HepG2 (cell line): ENCODE data around the gene SLC43A1. TPM values are rescaled to one million over a fixed set of nuclear protein-coding genes. Genes with fewer than 3 reads are reported as not detected.

Source experiments
- AHR ChIP-seq: IDR thresholded peaks from 2 replicates; pipeline ENCODE4 v1.6.1; 2018; ENCODE audit warnings: missing genetic modification reagents, missing compliant biosample characterization
- ATF1 ChIP-seq: IDR thresholded peaks from 2 replicates; pipeline ENCODE4 v1.6.1; 2016; ENCODE audit warnings: mild to moderate bottlenecking, control low read depth
- ATM ChIP-seq: fragments of 450-650 bp; IDR thresholded peaks from 2 replicates; pipeline ENCODE4 v1.7.1; 2017; ENCODE audit warnings: mild to moderate bottlenecking, borderline replicate concordance
- CREM ChIP-seq, 2 experiments: sonication (generic) in 1 of 2; formaldehyde crosslinking in 1 of 2; IDR thresholded peaks; 2 replicates each; pipeline versions ENCODE4 v1.4.0 to v1.6.1; 2016 to 2020; ENCODE audit warnings: antibody characterized with exemption in 1 of 2, mild to moderate bottlenecking in 1 of 2, missing genetic modification reagents in 1 of 2
- ETV5 ChIP-seq: IDR thresholded peaks from 2 replicates; pipeline ENCODE4 v1.6.1; 2018; ENCODE audit warnings: missing biosample characterization, missing genetic modification reagents, inconsistent platforms, borderline replicate concordance
- KDM6A ChIP-seq: IDR thresholded peaks from 2 replicates; pipeline ENCODE4 v1.6.1; 2016; ENCODE audit warnings: low read depth
- NR2F1 ChIP-seq, 2 experiments: fragments of 450-650 bp in 1 of 2; formaldehyde crosslinking in 1 of 2; IDR thresholded peaks; 2 replicates each; pipeline versions ENCODE4 v1.5.0 to v1.6.1; 2016 to 2020; ENCODE audit warnings: mild to moderate bottlenecking in 1 of 2, missing compliant biosample characterization in 1 of 2, missing genetic modification reagents in 1 of 2, moderate library complexity in 1 of 2
- SMC3 ChIP-seq: IDR thresholded peaks from 2 replicates; pipeline ENCODE4 v1.6.1; 2011; ENCODE audit warnings: low read length, improper control_type of control experiment
- TBX2 ChIP-seq: sonication (generic); formaldehyde crosslinking; IDR thresholded peaks from 2 replicates; pipeline ENCODE4 v1.5.0; 2020; ENCODE audit warnings: missing genetic modification reagents, mild to moderate bottlenecking, borderline replicate concordance
- YEATS4 ChIP-seq: sonication (generic); formaldehyde crosslinking; IDR thresholded peaks from 2 replicates; pipeline ENCODE4 v1.4.0; 2020; ENCODE audit warnings: missing genetic modification reagents, borderline replicate concordance
- ZBTB3 ChIP-seq: sonication (generic); formaldehyde crosslinking; IDR thresholded peaks from 2 replicates; pipeline ENCODE4 v1.4.0; 2020; ENCODE audit warnings: low read depth, mild to moderate bottlenecking, moderate library complexity, missing genetic modification reagents, borderline replicate concordance
- ZNF792 ChIP-seq: IDR thresholded peaks from 2 replicates; pipeline ENCODE4 v1.6.1; 2016
- polyA plus RNA-seq, 8 experiments: library from polyadenylated mRNA; depleted of rRNA in 3 of 8; stranded (reverse) in 7 of 8; unstranded in 1 of 8; fragments of >200 nt; fragmentation: Illumina TruSeq in 4 of 8; extraction: Trizol in 4 of 8; gene quantifications; 2 replicates each; pipeline versions ENCODE4 v1.2.1 to v1.2.3, GENCODE V29; 2011 to 2016; ENCODE audit warnings: low read depth in 4 of 8, missing spikeins in 1 of 8, mixed read lengths in 1 of 8; ENCODE audit not compliant: insufficient read depth in 1 of 8
- total RNA-seq, 5 experiments: library from RNA; depleted of rRNA; stranded (reverse); fragments of >200 nt; fragmentation: Illumina TruSeq; extraction: Trizol; gene quantifications; 2 replicates each; pipeline ENCODE4 v1.2.3, GENCODE V29; 2016; ENCODE audit warnings: low read depth in 1 of 5
- TF ChIP-seq, protein P1 (sequence below): sonication (generic); formaldehyde crosslinking; IDR thresholded peaks from 2 replicates; pipeline ENCODE4 v1.4.0; 2020; ENCODE audit warnings: missing genetic modification reagents
- TF ChIP-seq, protein P2 (sequence below): sonication (generic); formaldehyde crosslinking; IDR thresholded peaks from 2 replicates; pipeline ENCODE4 v1.5.1; 2020; ENCODE audit warnings: missing genetic modification reagents, mild to moderate bottlenecking, borderline replicate concordance
- TF ChIP-seq, protein P3 (sequence below): sonication (generic); formaldehyde crosslinking; IDR thresholded peaks from 2 replicates; pipeline ENCODE4 v1.5.1; 2020; ENCODE audit warnings: missing genetic modification reagents, mild to moderate bottlenecking, borderline replicate concordance
- TF ChIP-seq, protein P4 (sequence below): sonication (generic); formaldehyde crosslinking; IDR thresholded peaks from 2 replicates; pipeline ENCODE4 v1.4.0; 2020; ENCODE audit warnings: missing genetic modification reagents

SLC43A1 gene
- total and polyA plus RNA-seq, 2 of the 13 experiments (the other 11 are each of a cell fraction or from before 2014, with no cell fraction given), result 72.3 to 87.6 TPM

DNA sequence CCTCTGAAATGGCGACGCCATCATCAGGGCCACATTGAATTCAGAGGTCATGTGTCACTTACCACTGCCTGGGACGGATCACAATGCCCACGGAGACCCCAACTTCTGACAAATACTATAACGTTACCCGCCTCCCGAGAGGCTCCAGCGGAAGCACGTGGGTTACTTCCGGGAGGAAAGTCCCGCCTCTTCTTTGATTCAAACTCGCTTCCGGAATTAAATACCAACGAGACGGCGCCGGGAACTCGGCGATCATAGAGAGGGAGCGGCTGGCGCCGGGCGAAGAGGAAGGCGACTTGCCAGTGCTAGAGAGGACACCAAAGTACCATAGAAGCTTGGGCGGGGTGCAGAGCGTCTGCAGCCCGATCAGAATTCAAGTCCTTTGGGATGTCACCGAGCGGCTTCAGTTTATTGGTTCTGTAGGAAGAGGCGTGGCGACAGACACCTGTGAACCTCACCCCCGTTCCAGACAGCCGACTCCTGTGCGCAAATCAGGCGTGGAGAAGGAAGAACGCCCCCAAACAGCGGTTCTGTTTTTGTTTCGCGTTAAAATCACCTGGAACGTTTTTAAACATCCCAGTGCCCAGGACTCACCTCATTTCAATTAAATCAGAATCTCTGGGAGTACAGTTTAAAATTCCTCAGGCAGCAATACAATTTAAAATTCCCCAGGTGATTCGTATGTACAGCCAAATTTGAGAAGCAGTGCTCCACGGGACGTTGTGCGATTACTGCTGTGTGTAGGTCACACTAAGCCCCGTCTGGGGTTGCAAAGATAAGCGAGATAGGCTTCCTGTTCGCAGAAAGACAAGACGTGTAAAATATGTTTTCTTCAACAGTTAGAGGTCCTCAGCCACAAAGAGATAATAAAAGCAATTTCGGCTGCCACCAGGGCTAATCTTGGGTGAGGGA lies 15.3 kb upstream of the SLC43A1 start, which contains the start of gene TIMM10 (continued):
- TF ChIP-seq, protein P1, sequence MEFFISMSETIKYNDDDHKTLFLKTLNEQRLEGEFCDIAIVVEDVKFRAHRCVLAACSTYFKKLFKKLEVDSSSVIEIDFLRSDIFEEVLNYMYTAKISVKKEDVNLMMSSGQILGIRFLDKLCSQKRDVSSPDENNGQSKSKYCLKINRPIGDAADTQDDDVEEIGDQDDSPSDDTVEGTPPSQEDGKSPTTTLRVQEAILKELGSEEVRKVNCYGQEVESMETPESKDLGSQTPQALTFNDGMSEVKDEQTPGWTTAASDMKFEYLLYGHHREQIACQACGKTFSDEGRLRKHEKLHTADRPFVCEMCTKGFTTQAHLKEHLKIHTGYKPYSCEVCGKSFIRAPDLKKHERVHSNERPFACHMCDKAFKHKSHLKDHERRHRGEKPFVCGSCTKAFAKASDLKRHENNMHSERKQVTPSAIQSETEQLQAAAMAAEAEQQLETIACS (CRISPR knock-in tag), result peak; percentile 49; the same call in 1 of the 2 replicates
- TF ChIP-seq, protein P2, sequence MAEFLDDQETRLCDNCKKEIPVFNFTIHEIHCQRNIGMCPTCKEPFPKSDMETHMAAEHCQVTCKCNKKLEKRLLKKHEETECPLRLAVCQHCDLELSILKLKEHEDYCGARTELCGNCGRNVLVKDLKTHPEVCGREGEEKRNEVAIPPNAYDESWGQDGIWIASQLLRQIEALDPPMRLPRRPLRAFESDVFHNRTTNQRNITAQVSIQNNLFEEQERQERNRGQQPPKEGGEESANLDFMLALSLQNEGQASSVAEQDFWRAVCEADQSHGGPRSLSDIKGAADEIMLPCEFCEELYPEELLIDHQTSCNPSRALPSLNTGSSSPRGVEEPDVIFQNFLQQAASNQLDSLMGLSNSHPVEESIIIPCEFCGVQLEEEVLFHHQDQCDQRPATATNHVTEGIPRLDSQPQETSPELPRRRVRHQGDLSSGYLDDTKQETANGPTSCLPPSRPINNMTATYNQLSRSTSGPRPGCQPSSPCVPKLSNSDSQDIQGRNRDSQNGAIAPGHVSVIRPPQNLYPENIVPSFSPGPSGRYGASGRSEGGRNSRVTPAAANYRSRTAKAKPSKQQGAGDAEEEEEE (CRISPR knock-in tag), result no peak
- TF ChIP-seq, protein P3, sequence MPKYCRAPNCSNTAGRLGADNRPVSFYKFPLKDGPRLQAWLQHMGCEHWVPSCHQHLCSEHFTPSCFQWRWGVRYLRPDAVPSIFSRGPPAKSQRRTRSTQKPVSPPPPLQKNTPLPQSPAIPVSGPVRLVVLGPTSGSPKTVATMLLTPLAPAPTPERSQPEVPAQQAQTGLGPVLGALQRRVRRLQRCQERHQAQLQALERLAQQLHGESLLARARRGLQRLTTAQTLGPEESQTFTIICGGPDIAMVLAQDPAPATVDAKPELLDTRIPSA, result no peak
- TF ChIP-seq ATM, result no peak
- TF ChIP-seq YEATS4 (CRISPR knock-in tag), result peak; percentile 94
- TF ChIP-seq CREM (IDR thresholded peaks at IDR 0.05), result peak; percentile 85
- no peak for TF ChIP-seq CREM (CRISPR knock-in tag; IDR thresholded peaks at IDR 0.05)
- TF ChIP-seq SMC3, result 0 out of 2 replicates have a peak, but pooled peaks have one; percentile 1
- TF ChIP-seq NR2F1 (CRISPR knock-in tag; IDR thresholded peaks at IDR 0.05), result 0 out of 4 replicates have a peak, but pooled peaks of 1 of the 2 experiments have one; percentile 7
- TF ChIP-seq ZBTB3 (CRISPR knock-in tag), result no peak
- TF ChIP-seq TBX2 (CRISPR knock-in tag), result peak; percentile 75; the same call in 1 of the 2 replicates
- no peak for TF ChIP-seq KDM6A (CRISPR knock-in tag)
- TF ChIP-seq AHR (CRISPR knock-in tag), result peak; percentile 45; the same call in 1 of the 2 replicates
- TF ChIP-seq, protein P4, sequence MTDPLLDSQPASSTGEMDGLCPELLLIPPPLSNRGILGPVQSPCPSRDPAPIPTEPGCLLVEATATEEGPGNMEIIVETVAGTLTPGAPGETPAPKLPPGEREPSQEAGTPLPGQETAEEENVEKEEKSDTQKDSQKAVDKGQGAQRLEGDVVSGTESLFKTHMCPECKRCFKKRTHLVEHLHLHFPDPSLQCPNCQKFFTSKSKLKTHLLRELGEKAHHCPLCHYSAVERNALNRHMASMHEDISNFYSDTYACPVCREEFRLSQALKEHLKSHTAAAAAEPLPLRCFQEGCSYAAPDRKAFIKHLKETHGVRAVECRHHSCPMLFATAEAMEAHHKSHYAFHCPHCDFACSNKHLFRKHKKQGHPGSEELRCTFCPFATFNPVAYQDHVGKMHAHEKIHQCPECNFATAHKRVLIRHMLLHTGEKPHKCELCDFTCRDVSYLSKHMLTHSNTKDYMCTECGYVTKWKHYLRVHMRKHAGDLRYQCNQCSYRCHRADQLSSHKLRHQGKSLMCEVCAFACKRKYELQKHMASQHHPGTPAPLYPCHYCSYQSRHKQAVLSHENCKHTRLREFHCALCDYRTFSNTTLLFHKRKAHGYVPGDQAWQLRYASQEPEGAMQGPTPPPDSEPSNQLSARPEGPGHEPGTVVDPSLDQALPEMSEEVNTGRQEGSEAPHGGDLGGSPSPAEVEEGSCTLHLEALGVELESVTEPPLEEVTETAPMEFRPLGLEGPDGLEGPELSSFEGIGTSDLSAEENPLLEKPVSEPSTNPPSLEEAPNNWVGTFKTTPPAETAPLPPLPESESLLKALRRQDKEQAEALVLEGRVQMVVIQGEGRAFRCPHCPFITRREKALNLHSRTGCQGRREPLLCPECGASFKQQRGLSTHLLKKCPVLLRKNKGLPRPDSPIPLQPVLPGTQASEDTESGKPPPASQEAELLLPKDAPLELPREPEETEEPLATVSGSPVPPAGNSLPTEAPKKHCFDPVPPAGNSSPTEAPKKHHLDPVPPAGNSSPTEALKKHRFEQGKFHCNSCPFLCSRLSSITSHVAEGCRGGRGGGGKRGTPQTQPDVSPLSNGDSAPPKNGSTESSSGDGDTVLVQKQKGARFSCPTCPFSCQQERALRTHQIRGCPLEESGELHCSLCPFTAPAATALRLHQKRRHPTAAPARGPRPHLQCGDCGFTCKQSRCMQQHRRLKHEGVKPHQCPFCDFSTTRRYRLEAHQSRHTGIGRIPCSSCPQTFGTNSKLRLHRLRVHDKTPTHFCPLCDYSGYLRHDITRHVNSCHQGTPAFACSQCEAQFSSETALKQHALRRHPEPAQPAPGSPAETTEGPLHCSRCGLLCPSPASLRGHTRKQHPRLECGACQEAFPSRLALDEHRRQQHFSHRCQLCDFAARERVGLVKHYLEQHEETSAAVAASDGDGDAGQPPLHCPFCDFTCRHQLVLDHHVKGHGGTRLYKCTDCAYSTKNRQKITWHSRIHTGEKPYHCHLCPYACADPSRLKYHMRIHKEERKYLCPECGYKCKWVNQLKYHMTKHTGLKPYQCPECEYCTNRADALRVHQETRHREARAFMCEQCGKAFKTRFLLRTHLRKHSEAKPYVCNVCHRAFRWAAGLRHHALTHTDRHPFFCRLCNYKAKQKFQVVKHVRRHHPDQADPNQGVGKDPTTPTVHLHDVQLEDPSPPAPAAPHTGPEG (CRISPR knock-in tag), result peak; percentile 83; the same call in 1 of the 2 replicates
- peak; percentile 86 for TF ChIP-seq ATF1 (CRISPR knock-in tag)
- peak; percentile 88; the same call in 1 of the 2 replicates for TF ChIP-seq ETV5
- TF ChIP-seq ZNF792, result peak; percentile 40; the same call in 1 of the 2 replicates
